ENCODE measurements around the gene GALNTL6. TPM values are rescaled to one million over a fixed set of nuclear protein-coding genes. Genes with fewer than 3 reads are reported as not detected.
"Not testable (repeated sequence)": the region's sequence is repeated elsewhere in the genome, so short reads cannot be mapped to it uniquely, and the experiment has no call there.

GALNTL6 gene
- total and polyA plus RNA-seq, 2 donors (not counting 3 experiments of a cell fraction or from before 2014, with no cell fraction given): not detected

GRCh38 chr4:172412851-172413580 is 599.8 kb downstream of the GALNTL6 start:
- no peak overlapping the region for H2AFZ ChIP-seq (ENCODE audit: low read depth, low read length)
- no TSS peak for BruUV-seq (replicated peaks)
- H3K27ac ChIP-seq (ENCODE audit: insufficient read depth, low read depth, low read length): no peak overlapping the region
- no peaks in the 10 kb centered on the region for H3K9me3 ChIP-seq (replicated peaks; ENCODE audit: control insufficient read depth, insufficient read depth, low read length)
- H3K27me3 ChIP-seq (ENCODE audit: control insufficient read depth in 2 of 2, insufficient read depth in 2 of 2, low read length in 2 of 2): no peaks in the 10 kb centered on the region
- FAIRE-seq: no peak
- no peaks in the 10 kb centered on the region for H3K4me1 ChIP-seq (ENCODE audit: control insufficient read depth, extremely low read depth, insufficient read depth, low read length)
- no peak overlapping the region for H3K4me2 ChIP-seq (ENCODE audit: insufficient read depth, low read length)
- intact Hi-C loops (cut with micrococcal nuclease) (no loop called here), dilution Hi-C loops (cut with MboI; ENCODE audit: extremely low pct_ligation_motif_present, low sequenced_read_pairs) (no loop called here)
- ChIA-PET CTCF (no interaction called here), POLR2A (no interaction called here)
- no peak overlapping the region for H3K4me3 ChIP-seq (replicated peaks in 1 of 3; ENCODE audit: insufficient read depth in 1 of 3, low read depth in 1 of 3, low read length in 3 of 3)
- DNase-seq (ENCODE audit: low read depth, low spot score): no peak
- H3K9ac ChIP-seq (replicated peaks; ENCODE audit: extremely low read depth, insufficient read depth, low read length): no peak overlapping the region
- no peaks in the 10 kb centered on the region for H3K9me1 ChIP-seq (replicated peaks; ENCODE audit: control insufficient read depth, extremely low read depth, insufficient read depth, low read length)
- H4K20me1 ChIP-seq (replicated peaks; ENCODE audit: control insufficient read depth, extremely low read depth, insufficient read depth, low read length): no peaks in the 10 kb centered on the region
- no peaks in the 10 kb centered on the region for H3K79me2 ChIP-seq (ENCODE audit: control insufficient read depth, insufficient read depth, low read length)
- TF ChIP-seq FOS (IDR thresholded peaks at IDR 0.05; ENCODE audit: borderline replicate concordance, insufficient read depth, low read length) (no peak), MYC (IDR thresholded peaks at IDR 0.05; ENCODE audit: low read depth, low read length) (no peak), POLR2AphosphoS5 (IDR thresholded peaks at IDR 0.05; ENCODE audit: insufficient read depth, low read depth, low read length) (no peak), EZH2 (IDR thresholded peaks at IDR 0.05; ENCODE audit: borderline replicate concordance, low read depth, low read length, severe bottlenecking) (no peak), GATA2 (IDR thresholded peaks at IDR 0.05; ENCODE audit: insufficient read depth, insufficient read length, low read depth, low read length) (no peak), JUN (IDR thresholded peaks at IDR 0.05; ENCODE audit: borderline replicate concordance, insufficient read depth, insufficient read length, low read depth) (no peak)
- TF ChIP-seq, protein P1, sequence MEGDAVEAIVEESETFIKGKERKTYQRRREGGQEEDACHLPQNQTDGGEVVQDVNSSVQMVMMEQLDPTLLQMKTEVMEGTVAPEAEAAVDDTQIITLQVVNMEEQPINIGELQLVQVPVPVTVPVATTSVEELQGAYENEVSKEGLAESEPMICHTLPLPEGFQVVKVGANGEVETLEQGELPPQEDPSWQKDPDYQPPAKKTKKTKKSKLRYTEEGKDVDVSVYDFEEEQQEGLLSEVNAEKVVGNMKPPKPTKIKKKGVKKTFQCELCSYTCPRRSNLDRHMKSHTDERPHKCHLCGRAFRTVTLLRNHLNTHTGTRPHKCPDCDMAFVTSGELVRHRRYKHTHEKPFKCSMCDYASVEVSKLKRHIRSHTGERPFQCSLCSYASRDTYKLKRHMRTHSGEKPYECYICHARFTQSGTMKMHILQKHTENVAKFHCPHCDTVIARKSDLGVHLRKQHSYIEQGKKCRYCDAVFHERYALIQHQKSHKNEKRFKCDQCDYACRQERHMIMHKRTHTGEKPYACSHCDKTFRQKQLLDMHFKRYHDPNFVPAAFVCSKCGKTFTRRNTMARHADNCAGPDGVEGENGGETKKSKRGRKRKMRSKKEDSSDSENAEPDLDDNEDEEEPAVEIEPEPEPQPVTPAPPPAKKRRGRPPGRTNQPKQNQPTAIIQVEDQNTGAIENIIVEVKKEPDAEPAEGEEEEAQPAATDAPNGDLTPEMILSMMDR (IDR thresholded peaks at IDR 0.05; ENCODE audit: extremely low read depth in 1 of 2, insufficient read depth in 1 of 2, low read depth in 1 of 2, low read length in 2 of 2): no peak
- H3K36me3 ChIP-seq (ENCODE audit: control insufficient read depth in 2 of 2, extremely low read depth in 1 of 2, insufficient read depth in 2 of 2, low read length in 2 of 2): no peaks in the 10 kb centered on the region

GRCh38 chr4:172428979-172429378 is 615.8 kb downstream of the GALNTL6 start:
- H3K79me2 ChIP-seq (ENCODE audit: control insufficient read depth, insufficient read depth, low read length); FAIRE-seq; H3K9me3 ChIP-seq (replicated peaks; ENCODE audit: control insufficient read depth, insufficient read depth, low read length); POLR2A ChIA-PET; intact Hi-C loops (cut with micrococcal nuclease); H3K36me3 ChIP-seq (ENCODE audit: control insufficient read depth in 2 of 2, extremely low read depth in 1 of 2, insufficient read depth in 2 of 2, low read length in 2 of 2); H3K4me3 ChIP-seq (replicated peaks in 1 of 3; ENCODE audit: insufficient read depth in 1 of 3, low read depth in 1 of 3, low read length in 3 of 3); H3K4me2 ChIP-seq (ENCODE audit: insufficient read depth, low read length); DNase-seq (ENCODE audit: low read depth, low spot score); H3K27me3 ChIP-seq (ENCODE audit: control insufficient read depth in 2 of 2, insufficient read depth in 2 of 2, low read length in 2 of 2); H2AFZ ChIP-seq (ENCODE audit: low read depth, low read length); dilution Hi-C loops (cut with MboI; ENCODE audit: extremely low pct_ligation_motif_present, low sequenced_read_pairs); H3K9ac ChIP-seq (replicated peaks; ENCODE audit: extremely low read depth, insufficient read depth, low read length); H3K9me1 ChIP-seq (replicated peaks; ENCODE audit: control insufficient read depth, extremely low read depth, insufficient read depth, low read length); H3K4me1 ChIP-seq (ENCODE audit: control insufficient read depth, extremely low read depth, insufficient read depth, low read length); CTCF ChIA-PET; H4K20me1 ChIP-seq (replicated peaks; ENCODE audit: control insufficient read depth, extremely low read depth, insufficient read depth, low read length); BruUV-seq (replicated peaks); H3K27ac ChIP-seq (ENCODE audit: insufficient read depth, low read depth, low read length): not testable (repeated sequence)

All from endothelial cell of umbilical vein (primary cell).